Motor neuron (in vitro differentiated cells): ENCODE data around the gene CELF2. TPM values are rescaled to one million over a fixed set of nuclear protein-coding genes. Genes with fewer than 3 reads are reported as not detected.

Experiments
- ATAC-seq, 8 experiments: fragments of 200-7000 bp; cut with Tn5 transposase; replicated peaks in 6 of 8; 2 replicates each; pipeline ENCODE4 v1.8.0; 2021; ENCODE audit warnings: mild to moderate bottlenecking in 8 of 8, moderate library complexity in 8 of 8
- H3K27ac ChIP-seq, 2 donors: fragments of 250-450 bp; sonication (Bioruptor Pico); 2 replicates each; pipeline ENCODE4 v1.9.0; 2021; ENCODE audit warnings: antibody characterized with exemption in 2 of 2, mild to moderate bottlenecking in 2 of 2, moderate library complexity in 1 of 2
- H3K4me1 ChIP-seq, 2 donors: fragments of 250-450 bp; sonication (Bioruptor Pico); replicated peaks in 1 of 2; 2 replicates each; pipeline ENCODE4 v1.6.1; 2021; ENCODE audit warnings: antibody characterized with exemption in 2 of 2, mild to moderate bottlenecking in 2 of 2, moderate library complexity in 1 of 2
- H3K4me3 ChIP-seq, 5 donors: fragments of 250-450 bp; sonication (Bioruptor Pico); 2 replicates each; pipeline ENCODE4 v1.9.0; 2021; ENCODE audit warnings: antibody characterized with exemption in 5 of 5, mild to moderate bottlenecking in 5 of 5, moderate library complexity in 4 of 5
- WGBS, 10 experiments: fragments of 450-650 bp; shearing (Covaris generic); methylation state at CpG; one replicate each; pipeline ENCODE4 v1.0.0; 2022; 5-methylcytosine and 5-hydroxymethylcytosine counted together
- in situ Hi-C, 9 experiments: fragments of 400-800 bp; cut with MboI; loops; one replicate each; pipeline ENCODE4 v1.15.0; 2021; ENCODE audit warnings: low sequenced_read_pairs in 9 of 9, low pct_unique_long_range_greater_than_20kb in 2 of 9; ENCODE audit not compliant: unreplicated experiment in 9 of 9
- total RNA-seq, 8 experiments: library from RNA; unstranded; fragments of 300-600 nt; gene quantifications; 2 replicates each; pipeline versions ENCODE4 v1.2.3 to v1.2.4, GENCODE V29; 2022

CELF2 gene
- total RNA-seq, 8 experiments from 2014 or later: 10.4 to 60.9 (median 15.6) TPM

DNA sequence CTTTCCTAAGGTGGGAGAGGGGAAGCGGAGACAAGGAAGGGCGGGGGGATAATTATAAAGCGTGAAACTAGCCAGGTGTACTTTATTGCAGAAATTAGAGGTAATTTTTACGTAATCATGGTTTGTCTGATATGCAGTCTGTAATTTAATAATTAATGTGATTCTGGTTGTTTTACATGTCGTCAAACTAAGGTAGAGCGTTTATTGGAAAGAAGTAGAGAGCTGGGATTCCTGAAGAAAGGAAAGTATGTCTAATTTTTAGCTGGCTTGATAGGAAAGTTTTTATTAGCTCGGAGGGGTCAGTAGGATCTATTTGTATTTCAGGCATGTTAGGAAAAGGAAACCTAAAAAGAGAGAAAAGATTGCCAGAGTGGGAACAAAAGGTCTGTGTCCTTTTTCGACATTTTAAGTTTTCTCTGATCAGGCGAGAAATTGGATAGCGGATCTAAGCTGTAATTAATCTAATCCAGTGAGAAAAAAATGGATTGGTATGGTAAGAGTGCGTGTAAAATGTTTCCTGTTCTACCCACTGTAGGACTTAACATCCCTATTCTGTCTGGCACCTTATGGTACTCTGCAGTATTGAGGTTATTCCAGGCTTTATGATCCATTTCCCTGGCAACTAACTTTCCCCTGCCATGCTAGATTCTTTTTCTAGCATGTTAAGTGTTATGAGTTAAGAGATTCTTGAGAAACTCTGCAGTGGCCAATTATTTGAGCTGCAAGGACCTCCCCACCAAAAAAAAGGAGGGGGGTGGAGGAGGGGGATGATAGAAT is 1.4 kb downstream of the CELF2 start:
- peaks cover 15 to 24% of the 10 kb centered on the region in 2 donors for H3K4me1 ChIP-seq
- in situ Hi-C loops: no loop called here
- peak overlapping the region; percentile 55 to 98 (median 79) for H3K4me3 ChIP-seq
- 0 to 35% (median 15%) methylated on average over 1 to 11 of the region's 11 CpGs for WGBS, 10 experiments
- H3K27ac ChIP-seq: peak overlapping the region in 1 of 2 donors; percentile 54
- ATAC-seq: no peak

GRCh38 chr10:11019724-11020547 is 2.3 kb downstream of the CELF2 start:
- Histone ChIP-seq H3K4me1 (peaks cover 15 to 24% of the 10 kb centered on the region in 2 donors), H3K27ac (no peak overlapping the region), H3K4me3 (peak overlapping the region; percentile 55 to 98 (median 79))
- ATAC-seq: no peak
- in situ Hi-C loops: no loop called here
- 8 to 100% (median 63%) methylated on average over 2 to 10 of the region's 11 CpGs; no CpG with 5 or more reads in 1 of the 10 experiments for WGBS, 10 experiments

DNA sequence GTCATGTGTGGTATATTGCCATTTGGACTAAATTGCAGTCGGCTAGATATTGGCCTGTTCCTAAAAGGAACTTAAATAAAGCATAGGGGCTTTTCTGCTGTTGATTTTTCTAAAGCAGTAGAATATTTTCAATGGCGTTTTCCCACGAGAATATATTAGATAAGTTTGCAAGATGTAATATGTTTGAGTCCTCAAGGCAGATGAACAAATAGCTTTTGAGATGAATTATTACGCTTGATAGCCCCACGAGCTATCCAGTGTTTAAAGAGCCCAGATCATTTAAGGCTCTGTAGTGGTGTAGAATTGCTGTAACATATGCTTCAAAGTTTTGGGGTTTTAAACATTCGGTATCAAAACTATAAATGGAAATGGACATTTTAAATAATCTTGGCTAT is 2.9 kb downstream of the CELF2 start:
- peaks cover 15 to 24% of the 10 kb centered on the region in 2 donors for H3K4me1 ChIP-seq
- in situ Hi-C loops: no loop called here
- H3K27ac ChIP-seq: no peak overlapping the region
- peak overlapping the region in 4 of 5 donors; percentile 2 to 98 (median 81) for H3K4me3 ChIP-seq
- ATAC-seq: no peak
- WGBS, 10 experiments: 26 to 94% (median 69%) methylated on average over 2 to 6 of the region's 6 CpGs

DNA sequence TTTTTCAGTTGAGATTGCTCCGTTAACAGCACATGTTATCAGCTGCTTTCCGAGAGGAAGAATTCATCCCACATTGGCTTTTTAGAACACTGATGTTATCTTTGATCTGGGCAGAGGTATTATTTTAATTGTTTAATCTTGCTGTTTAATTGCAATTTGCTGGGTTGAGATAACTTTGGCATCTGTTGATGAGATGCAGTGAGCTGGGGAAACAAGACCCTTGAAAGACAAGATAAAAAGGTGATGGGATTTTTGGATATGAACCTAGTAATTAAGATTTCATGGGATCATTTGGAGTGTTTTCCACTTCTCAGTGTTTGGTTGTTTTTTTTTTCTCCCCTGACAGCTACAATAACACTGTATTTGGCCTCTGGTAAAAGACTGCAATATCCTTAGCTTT is 4.5 kb downstream of the CELF2 start:
- H3K27ac ChIP-seq: no peak overlapping the region
- no peak for ATAC-seq
- in situ Hi-C loops: no loop called here
- peaks cover 23 to 24% of the 10 kb centered on the region in 2 donors for H3K4me1 ChIP-seq
- 73 to 100% (median 80%) methylated on average over 1 to 2 of the region's 2 CpGs; no CpG with 5 or more reads in 1 of the 10 experiments for WGBS, 10 experiments
- H3K4me3 ChIP-seq: no peak overlapping the region

GRCh38 chr10:11023009-11023953 is 5.6 kb downstream of the CELF2 start:
- Histone ChIP-seq H3K4me1 (peaks cover 24 to 27% of the 10 kb centered on the region in 2 donors), H3K4me3 (no peak overlapping the region), H3K27ac (no peak overlapping the region)
- in situ Hi-C loops: no loop called here
- ATAC-seq: no peak
- WGBS, 10 experiments: 35 to 97% (median 86%) methylated on average over 1 to 10 of the region's 10 CpGs

DNA sequence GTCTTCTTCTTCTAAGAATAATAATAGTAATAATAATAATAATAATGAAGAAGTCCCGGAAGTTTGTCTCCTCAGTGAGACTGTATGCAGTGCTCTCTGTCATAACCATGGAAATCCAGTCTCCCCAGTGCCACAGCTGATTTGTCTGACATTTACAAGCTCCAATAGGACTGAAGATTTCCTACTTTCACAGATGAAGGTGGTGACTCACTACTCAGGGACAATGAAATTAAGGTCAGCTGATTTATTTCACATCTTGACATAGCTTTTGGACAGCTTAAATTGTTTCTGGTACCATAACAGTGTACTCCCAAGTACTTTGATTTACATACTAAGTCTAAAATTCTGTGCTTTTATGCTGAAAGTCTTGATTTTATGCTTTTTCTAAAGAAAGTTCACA is 6.9 kb downstream of the CELF2 start:
- ATAC-seq: peak in 7 of 8 experiments; percentile 32 to 84 (median 50)
- Histone ChIP-seq H3K4me3 (no peak overlapping the region), H3K27ac (no peak overlapping the region), H3K4me1 (peaks cover 21 to 22% of the 10 kb centered on the region in 2 donors)
- in situ Hi-C loops: no loop called here
- 67 to 100% (median 88%) methylated on average over 1 of the region's 1 CpG; no CpG with 5 or more reads in 6 of the 10 experiments for WGBS, 10 experiments

DNA sequence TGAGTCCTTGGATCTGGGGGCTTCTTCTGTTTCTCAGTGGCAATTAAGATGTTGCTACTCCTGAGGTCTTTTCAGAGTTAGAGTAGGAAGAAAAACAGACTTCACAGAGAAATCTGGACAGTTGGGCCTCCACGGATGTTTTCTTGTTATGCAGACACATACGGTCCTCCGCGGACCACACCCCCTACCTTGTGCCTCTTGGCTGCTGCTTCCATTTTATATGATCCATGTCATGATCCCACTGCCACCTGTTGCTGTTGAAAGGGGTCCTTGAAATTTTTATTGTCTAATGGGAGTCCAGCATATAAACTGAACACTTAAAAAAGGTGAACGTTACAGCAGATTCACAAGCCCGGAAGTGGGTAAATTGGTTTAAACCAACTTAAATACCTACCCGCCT is 8.3 kb downstream of the CELF2 start:
- ATAC-seq: no peak
- Histone ChIP-seq H3K4me3 (no peak overlapping the region), H3K4me1 (peaks cover 7 to 17% of the 10 kb centered on the region in 2 donors), H3K27ac (no peak overlapping the region)
- 57 to 100% (median 80%) methylated on average over 1 to 7 of the region's 7 CpGs; no CpG with 5 or more reads in 1 of the 10 experiments for WGBS, 10 experiments
- in situ Hi-C loops: loop anchor here in 1 of 9 experiments (25.0 kb wide), 1 partner anchor 1689 kb away; no protein-coding TSS in a partner anchor

DNA sequence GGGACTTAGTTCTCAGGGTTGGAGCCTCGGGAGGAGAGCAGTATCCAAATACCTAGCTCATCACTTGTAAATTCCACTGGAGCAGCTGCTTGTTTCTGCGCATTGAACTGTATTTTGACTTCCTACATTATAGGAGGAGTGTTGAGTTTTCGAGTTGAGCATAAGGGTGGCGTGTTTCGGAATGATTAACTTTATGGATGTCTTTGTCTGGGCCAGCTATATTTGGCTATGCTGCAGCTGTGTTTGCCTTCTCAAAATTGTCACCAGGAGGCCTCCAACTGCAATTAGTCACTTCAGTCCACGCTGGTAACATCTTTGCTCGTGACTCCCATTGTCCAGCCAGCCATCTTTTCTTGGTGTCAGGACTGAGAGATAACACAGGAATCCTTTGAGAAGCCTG is 9.1 kb downstream of the CELF2 start:
- Histone ChIP-seq H3K4me3 (no peak overlapping the region), H3K4me1 (peaks cover under 1 to 17% of the 10 kb centered on the region in 2 donors), H3K27ac (peak overlapping the region in 1 of 2 donors; percentile 63)
- WGBS, 10 experiments: 26 to 75% (median 54%) methylated on average over 1 to 7 of the region's 7 CpGs; no CpG with 5 or more reads in 2 of the 10 experiments
- in situ Hi-C loops: loop anchor here in 1 of 9 experiments (25.0 kb wide), 1 partner anchor 1689 kb away; no protein-coding TSS in a partner anchor
- ATAC-seq: peak in 4 of 8 experiments; percentile 21 to 82 (median 59)

DNA sequence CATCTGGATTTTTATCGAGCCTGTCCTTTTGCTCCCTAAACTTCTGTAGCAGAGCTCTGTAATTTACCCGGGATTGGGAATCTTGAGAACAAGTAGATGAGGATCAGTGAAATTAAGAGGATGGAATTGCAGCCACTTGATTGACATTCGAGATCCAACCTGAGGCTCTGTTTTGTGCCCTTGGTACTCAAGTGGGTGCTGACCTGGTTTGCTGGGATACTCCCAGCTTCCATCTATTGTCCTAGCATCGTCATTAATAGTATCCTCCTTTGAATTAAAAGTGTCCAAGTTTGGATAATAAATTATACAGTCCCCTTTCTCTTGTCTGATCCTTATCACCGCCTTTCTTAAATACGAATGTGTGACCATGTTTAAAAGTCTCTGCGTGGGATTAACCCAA is 17.1 kb downstream of the CELF2 start:
- in situ Hi-C loops: loop anchor here in 1 of 9 experiments (25.0 kb wide), 1 partner anchor 1697 kb away; no protein-coding TSS in a partner anchor
- Histone ChIP-seq H3K4me1 (peaks cover 11 to 14% of the 10 kb centered on the region in 2 donors), H3K27ac (no peak overlapping the region), H3K4me3 (no peak overlapping the region)
- WGBS, 10 experiments: 19 to 96% (median 80%) methylated on average over 3 to 6 of the region's 7 CpGs; no CpG with 5 or more reads in 1 of the 10 experiments
- no peak for ATAC-seq

GRCh38 chr10:11035301-11035991 is 17.8 kb downstream of the CELF2 start:
- H3K4me1 ChIP-seq: peaks cover 11 to 14% of the 10 kb centered on the region in 2 donors
- H3K27ac ChIP-seq: no peak overlapping the region
- H3K4me3 ChIP-seq: no peak overlapping the region
- in situ Hi-C loops: loop anchor here in 1 of 9 experiments (25.0 kb wide), 1 partner anchor 1698 kb away; no protein-coding TSS in a partner anchor
- ATAC-seq: peak; percentile 46 to 93 (median 88)
- 0 to 83% (median 45%) methylated on average over 1 to 4 of the region's 4 CpGs; no CpG with 5 or more reads in 3 of the 10 experiments for WGBS, 10 experiments

- no peak overlapping the region for H3K27ac ChIP-seq
- 21 to 100% (median 79%) methylated on average over 2 to 5 of the region's 5 CpGs; no CpG with 5 or more reads in 4 of the 10 experiments for WGBS, 10 experiments
- in situ Hi-C loops: loop anchor here in 1 of 9 experiments (25.0 kb wide), 1 partner anchor 1699 kb away; no protein-coding TSS in a partner anchor
- H3K4me1 ChIP-seq: peaks cover 11 to 14% of the 10 kb centered on the region in 2 donors
- ATAC-seq: peak; percentile 53 to 89 (median 63)
- H3K4me3 ChIP-seq: no peak overlapping the region
Measured at GRCh38 chr10:11036424-11037011, 18.8 kb downstream of the CELF2 start.
